OCI-M2 (cell line): ENCODE results near the gene ACP2.
"Not testable (repeated sequence)": the region's sequence is repeated elsewhere in the genome, so short reads cannot be mapped to it uniquely, and the experiment has no call there.

Experiments used
- DNase-seq: peaks from one replicate; lab custom pipeline; 2025; ENCODE audit not compliant: unreplicated experiment; lab: John Stamatoyannopoulos, UW

The ACP2 gene

DNA sequence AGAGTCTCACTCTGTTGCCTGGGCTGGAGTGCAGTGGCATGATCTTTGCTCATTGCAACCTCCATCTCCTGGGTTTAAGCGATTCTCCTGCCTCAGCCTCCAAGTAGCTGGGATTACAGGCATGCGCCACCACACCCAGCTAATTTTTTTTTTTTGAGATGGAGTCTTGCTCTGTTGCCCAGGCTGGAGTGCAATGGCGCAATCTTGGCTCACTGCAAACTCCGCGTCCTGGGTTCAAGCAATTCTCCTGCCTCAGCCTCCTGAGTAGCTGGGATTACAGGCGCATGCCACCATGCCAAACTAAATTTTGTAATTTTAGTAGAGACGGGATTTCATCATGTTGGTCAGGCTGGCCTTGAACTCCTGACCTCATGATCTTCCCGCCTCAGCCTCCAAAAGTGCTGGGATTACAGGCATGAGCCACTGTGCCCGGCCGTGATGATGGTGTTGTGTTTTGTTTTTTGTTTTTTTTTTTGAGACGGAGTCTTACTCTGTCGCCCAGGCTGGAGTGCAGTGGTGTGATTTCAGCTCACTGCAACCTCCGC is 40.5 kb downstream of the ACP2 start:
- not testable (repeated sequence) for DNase-seq

DNA sequence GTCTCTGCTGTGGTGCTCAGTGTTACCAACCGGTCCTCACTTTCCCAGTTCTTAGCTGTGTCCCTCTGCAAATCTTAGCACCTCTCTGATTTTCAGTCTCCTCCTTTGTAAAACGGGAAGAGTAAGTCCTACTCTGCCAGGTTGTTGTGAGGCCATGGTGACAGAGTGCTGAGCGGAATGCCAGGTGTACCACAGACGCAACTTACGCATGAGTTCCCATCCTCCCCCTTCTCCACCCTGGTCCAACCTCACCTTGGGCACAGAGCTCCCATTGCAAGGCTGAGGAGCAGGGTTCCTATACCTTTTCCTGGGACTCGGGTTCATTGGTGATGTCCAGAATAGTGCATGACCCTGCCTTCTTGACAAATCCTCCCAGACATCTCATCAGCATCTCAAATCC is 41.2 kb downstream of the ACP2 start:
- DNase-seq: no peak

DNA sequence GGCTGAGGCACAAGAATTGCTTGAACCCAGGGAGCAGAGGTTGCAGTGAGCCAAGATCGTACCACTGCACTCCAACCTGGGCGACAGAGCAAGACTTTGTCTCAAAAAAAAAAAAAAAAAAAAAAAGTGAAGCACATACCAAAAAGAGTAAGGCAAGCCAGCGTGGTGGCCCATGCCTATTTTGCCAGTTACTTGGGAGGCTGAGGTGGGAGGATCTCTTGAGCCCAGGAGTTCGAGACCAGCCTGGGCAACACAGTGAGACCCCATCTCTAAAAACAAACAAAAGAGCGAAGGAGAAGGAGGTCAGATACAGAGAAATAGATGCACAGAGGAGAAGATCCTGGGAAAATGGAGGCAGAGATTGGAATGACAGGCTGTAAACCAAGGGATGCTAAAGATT is 42.0 kb downstream of the ACP2 start:
- DNase-seq: not testable (repeated sequence)

DNA sequence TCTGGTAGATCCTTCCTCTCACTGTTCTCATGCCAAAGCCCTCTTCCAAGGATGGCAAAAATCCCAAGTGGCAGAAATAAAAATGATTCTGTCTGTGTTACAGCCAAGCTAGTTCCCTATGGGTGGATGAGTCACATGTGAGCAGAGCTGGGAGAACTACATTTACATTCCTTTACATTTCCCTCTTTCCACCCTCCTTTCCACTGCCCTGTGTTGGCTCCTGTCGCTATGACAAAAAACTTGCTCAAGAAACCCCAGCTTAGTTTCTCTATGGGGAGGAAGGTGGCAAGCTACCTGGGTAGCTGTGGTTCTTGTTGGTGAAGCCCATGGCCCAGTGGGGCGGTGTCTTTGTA is 44.0 kb downstream of the ACP2 start:
- no peak for DNase-seq

DNA sequence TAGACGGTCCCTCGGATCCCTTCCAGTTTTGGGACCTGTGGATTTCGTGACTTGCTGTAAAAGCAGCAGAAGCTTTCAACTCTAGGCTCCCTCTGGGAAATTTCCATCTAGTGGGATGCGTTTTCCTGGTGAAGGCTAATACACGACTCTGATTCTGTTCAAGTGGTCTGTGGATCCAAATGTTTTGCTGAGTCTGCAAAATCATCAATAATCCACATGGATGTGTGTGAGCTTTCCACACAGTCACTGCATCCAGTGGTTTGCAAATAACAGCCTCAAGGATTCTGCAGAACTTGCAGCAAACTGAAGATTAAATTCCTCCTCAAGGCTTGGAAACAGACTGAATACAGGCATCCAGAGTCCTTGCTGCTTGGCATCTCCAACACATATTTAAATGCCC is 46.0 kb downstream of the ACP2 start:
- DNase-seq: no peak

DNA sequence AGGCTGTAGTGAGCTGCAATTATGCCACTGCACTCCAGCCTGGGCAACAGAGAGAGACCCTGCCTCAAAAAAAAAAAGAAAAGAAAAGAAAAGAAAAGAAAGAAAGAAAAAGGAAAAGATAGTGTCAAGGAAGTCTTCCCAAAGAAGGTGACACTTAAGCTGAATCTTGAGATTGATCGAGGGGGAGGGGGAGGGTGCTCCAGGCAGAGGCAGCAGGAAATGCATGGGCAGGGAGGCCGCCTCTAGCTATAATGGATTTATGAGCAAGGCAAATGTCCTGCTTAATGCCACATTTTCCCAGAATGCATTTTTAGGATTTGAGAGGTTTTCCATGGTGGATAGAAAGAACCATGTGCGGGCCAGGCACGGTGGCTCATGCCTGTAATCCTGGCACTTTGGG is 47.6 kb downstream of the ACP2 start:
- no peak for DNase-seq

DNA sequence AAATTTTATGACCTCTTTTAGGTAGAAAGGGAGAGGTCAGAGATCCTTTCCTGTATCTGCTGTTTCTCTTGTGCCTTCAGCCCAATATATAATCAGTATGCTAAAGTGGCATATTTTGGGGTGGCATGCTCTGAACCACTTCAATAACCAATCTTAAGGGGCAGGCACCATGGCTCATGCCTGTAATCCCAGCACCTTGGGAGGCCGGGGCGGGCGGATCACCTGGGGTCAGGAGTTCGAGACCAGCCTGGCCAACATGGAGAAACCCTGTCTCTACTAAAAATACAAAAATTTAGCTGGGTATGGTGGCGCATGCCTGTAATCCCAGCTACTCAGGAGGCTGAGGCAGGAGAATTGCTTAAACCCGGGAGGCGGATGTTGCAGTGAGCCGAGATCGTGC is 50.5 kb downstream of the ACP2 start:
- not testable (repeated sequence) for DNase-seq

DNA sequence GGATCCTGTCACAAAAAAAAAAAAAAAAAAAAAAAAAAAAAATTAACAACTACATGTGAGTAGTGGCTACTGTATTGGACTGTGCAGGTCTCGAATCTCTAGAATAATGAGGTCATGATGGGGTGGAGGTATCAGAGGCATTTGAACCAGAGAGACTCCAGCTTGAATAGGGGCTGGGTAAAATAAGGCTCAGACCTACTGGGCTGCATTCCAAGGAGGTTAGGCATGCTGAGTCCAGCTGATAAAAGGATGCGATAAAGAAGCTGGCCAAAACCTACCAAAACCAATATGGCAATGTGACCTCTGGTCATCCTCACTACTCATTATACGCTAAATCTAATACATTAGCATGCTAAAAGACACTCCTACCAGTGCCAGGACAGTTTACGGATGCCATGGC is 56.5 kb downstream of the ACP2 start:
- DNase-seq: no peak

DNA sequence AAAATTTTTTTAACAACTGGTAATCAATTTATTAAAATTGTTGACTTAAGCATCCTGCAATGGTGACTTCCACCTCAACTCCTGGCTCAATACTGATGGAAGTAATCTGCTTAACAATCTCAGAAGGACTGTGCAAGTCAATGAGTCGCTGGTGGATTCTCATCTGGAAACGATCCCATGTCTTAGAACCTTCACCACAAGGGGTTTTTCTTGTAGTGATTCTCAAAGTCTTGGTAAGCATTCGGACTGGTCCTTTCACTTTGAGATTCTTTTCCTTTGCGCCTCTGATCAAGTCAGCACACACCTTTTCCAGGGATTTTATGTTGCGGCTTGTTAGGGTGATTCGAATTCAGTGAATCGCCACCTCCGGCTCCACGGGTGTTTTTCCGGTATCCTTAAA is 57.5 kb downstream of the ACP2 start:
- DNase-seq: not testable (repeated sequence)
